BJ (cell line): ENCODE measurements around the gene AP5Z1. TPM values are rescaled to one million over a fixed set of nuclear protein-coding genes. Genes with fewer than 3 reads are reported as not detected.

ENCODE experiments used
- CTCF ChIA-PET: fragments of 350-600 bp; formaldehyde crosslinking; extraction: SDS; loops from one replicate; lab custom pipeline; 2021; ENCODE audit warnings: antibody characterized with exemption, inconsistent platforms; lab: Yijun Ruan, JAX
- POLR2A ChIA-PET: fragments of 300-600 bp; sonication (Branson Sonifier 250); formaldehyde crosslinking; extraction: SDS; loops from one replicate; lab custom pipeline; 2021; ENCODE audit warnings: antibody characterized with exemption; lab: Charles Lee
- DNase-seq: peaks from one replicate; pipeline ENCODE4 v3.0.0-alpha.2; 2011; ENCODE audit warnings: low read depth
- H3K27me3 ChIP-seq: 2 replicates; pipeline ENCODE4 v1.6.0; 2011; ENCODE audit warnings: low read length; ENCODE audit not compliant: control insufficient read depth, insufficient read depth
- H3K36me3 ChIP-seq: 2 replicates; pipeline ENCODE4 v1.5.1; 2011; ENCODE audit warnings: low read length; ENCODE audit not compliant: control insufficient read depth, insufficient read depth
- H3K4me3 ChIP-seq: 2 replicates; pipeline ENCODE4 v1.5.1; 2011; ENCODE audit warnings: low read depth, mild to moderate bottlenecking, control low read depth, low read length
- polyA plus RNA-seq: library from polyadenylated mRNA; depleted of rRNA; stranded (reverse); fragments of >200 nt; gene quantifications from 2 replicates; pipeline ENCODE4 v1.2.3, GENCODE V29; 2011
- TF ChIP-seq, protein P1 (sequence below): IDR thresholded peaks from 2 replicates; pipeline ENCODE4 v1.5.1; 2011; ENCODE audit warnings: low read depth, mild to moderate bottlenecking, control low read depth, inconsistent platforms, low read length, moderate library complexity; ENCODE audit not compliant: insufficient read depth

Gene AP5Z1
- polyA plus RNA-seq, 1 experiment, result 27.3 TPM

DNA sequence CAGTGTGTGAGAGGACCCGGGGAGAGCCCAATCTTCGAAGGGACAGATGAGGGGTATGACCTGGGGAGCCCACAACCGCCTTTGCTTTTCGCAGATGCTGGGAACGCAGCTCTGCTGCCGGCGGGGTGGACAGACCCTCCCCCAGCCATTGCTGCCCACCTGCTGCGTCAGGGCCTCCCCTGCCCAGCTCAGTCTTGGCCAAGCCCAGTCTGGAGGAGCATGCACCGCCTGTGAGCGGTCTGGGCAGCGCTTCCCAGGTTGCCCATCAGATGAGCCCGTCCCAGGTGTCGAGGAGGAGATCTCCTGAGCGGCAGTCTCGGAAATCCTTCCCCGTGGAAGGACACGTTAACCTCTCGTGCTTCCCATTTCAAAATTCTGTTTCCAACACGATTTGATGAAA, 17.3 kb upstream of the AP5Z1 start:
- CTCF ChIA-PET, result interaction anchor here (0.6 to 1.4 kb wide), 3 partner anchors 10 to 116 kb away, joined by 3 to 4 read pairs (median 3); no protein-coding TSS in a partner anchor
- no peak for DNase-seq
- TF ChIP-seq, protein P1, sequence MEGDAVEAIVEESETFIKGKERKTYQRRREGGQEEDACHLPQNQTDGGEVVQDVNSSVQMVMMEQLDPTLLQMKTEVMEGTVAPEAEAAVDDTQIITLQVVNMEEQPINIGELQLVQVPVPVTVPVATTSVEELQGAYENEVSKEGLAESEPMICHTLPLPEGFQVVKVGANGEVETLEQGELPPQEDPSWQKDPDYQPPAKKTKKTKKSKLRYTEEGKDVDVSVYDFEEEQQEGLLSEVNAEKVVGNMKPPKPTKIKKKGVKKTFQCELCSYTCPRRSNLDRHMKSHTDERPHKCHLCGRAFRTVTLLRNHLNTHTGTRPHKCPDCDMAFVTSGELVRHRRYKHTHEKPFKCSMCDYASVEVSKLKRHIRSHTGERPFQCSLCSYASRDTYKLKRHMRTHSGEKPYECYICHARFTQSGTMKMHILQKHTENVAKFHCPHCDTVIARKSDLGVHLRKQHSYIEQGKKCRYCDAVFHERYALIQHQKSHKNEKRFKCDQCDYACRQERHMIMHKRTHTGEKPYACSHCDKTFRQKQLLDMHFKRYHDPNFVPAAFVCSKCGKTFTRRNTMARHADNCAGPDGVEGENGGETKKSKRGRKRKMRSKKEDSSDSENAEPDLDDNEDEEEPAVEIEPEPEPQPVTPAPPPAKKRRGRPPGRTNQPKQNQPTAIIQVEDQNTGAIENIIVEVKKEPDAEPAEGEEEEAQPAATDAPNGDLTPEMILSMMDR, result no peak
- POLR2A ChIA-PET, result no interaction called here
- Histone ChIP-seq H3K27me3 (no peaks in the 10 kb centered on the region), H3K4me3 (no peak overlapping the region), H3K36me3 (peaks cover 47% of the 10 kb centered on the region)

DNA sequence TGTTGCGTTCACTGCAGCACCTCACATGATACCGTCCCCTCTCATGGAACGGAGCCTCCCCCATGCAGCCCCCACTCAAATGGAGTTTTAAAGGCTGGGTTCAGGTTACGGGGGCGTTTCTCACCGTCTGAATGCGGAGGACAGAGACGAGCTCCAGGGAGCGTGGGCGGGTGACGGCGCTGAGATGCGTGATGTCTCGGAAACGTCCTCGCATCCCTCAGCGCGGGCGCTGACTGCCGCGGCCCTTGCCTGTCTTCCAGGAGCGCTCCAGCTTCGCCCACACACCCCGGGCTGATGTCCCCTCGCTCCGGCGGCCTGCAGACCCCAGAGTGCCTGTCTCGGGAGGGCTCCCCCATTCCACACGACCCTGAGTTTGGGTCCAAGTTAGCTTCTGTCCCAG, 16.6 kb upstream of the AP5Z1 start:
- no peak for DNase-seq
- no peak overlapping the region for H3K4me3 ChIP-seq
- peaks cover 54% of the 10 kb centered on the region for H3K36me3 ChIP-seq
- CTCF ChIA-PET, result interaction anchor here (0.6 to 1.4 kb wide), 3 partner anchors 11 to 117 kb away, joined by 3 to 4 read pairs (median 3); no protein-coding TSS in a partner anchor
- H3K27me3 ChIP-seq, result no peaks in the 10 kb centered on the region
- TF ChIP-seq, protein P1, result no peak
- POLR2A ChIA-PET, result no interaction called here

DNA sequence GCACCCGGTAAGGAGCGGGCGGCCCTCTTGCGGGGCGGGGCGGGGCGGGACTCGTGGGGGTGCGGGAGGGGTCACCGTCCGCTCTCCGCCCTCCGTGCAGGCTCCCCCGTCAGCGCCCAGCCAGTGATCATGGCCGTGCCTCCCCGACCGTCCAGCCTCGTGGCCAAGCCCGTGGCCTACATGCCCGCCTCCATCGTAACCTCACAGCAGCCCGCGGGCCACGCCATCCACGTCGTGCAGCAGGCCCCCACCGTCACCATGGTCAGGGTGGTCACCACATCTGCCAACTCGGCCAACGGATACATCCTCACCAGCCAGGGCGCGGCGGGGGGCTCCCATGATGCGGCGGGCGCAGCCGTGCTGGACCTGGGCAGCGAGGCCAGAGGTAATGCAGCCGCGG, 16.2 kb upstream of the AP5Z1 start:
- Histone ChIP-seq H3K27me3 (no peaks in the 10 kb centered on the region), H3K36me3 (peaks cover 53% of the 10 kb centered on the region), H3K4me3 (no peak overlapping the region)
- TF ChIP-seq, protein P1, result no peak
- ChIA-PET POLR2A (no interaction called here), CTCF (no interaction called here)
- no peak for DNase-seq

DNA sequence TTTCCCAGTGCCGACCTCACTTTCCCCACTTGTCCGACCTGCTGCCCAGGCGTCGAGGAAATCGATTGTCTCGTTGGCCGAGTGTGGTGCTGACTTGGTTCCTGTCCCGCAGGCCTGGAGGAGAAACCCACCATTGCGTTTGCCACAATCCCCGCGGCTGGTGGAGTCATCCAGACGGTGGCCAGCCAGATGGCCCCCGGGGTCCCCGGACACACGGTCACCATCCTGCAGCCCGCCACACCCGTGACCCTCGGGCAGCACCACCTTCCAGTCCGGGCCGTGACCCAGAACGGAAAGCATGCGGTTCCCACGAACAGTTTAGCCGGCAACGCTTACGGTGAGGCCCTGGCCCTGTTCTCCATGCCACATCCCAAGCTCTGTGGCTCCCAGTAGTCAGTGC, 14.5 kb upstream of the AP5Z1 start:
- Histone ChIP-seq H3K4me3 (no peak overlapping the region), H3K27me3 (no peaks in the 10 kb centered on the region), H3K36me3 (peaks cover 60% of the 10 kb centered on the region)
- TF ChIP-seq, protein P1, result no peak
- ChIA-PET CTCF (interaction anchor here (0.6 kb wide), 1 partner anchor 47 kb away, joined by 3 read pairs; no protein-coding TSS in a partner anchor), POLR2A (no interaction called here)
- no peak for DNase-seq

DNA sequence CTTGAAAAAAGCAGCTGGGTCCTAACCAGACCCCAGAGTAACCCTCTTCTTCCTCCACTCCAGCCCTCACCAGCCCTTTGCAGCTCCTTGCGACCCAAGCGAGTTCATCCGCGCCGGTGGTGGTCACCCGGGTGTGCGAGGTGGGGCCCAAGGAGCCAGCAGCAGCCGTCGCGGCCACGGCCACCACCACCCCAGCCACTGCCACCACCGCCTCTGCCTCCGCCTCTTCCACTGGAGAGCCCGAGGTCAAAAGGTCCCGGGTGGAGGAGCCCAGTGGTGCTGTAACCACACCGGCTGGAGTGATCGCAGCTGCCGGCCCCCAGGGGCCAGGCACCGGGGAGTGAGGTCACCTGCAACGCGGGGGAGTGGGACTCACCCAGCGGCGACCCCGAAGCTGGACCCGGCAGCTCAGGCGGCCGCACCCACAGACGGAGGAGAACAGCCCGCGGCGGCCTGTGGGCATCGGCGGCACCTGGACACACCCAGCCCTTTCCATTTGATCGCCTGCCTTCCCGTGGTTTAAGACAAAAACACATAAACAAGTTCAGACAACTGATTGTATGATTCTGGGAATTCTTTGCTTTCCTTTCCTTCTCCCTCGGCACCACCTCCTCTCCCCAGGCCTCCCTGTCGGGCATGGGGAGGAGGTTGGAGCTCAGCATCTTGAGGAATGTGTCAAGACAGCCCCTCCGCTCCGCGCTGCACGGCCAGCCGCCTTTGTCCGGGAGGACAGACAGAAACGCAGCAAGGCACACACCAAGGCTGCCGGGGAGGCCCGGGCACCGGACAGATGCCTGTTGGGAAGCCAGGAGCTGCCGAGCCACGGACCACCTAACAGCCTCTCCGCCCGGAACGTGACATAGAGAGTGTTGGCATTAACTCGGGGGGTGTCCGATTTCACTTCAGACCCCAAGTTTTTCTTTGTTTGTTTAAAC, 13.0 kb upstream of the AP5Z1 start:
- H3K4me3 ChIP-seq, result no peak overlapping the region
- CTCF ChIA-PET, result no interaction called here
- peaks cover 60% of the 10 kb centered on the region for H3K36me3 ChIP-seq
- H3K27me3 ChIP-seq, result no peaks in the 10 kb centered on the region
- TF ChIP-seq, protein P1, result no peak
- POLR2A ChIA-PET, result no interaction called here
- no peak for DNase-seq
